H9 (cell line): Measurements from ENCODE around the gene MVP. TPM values are rescaled to one million over a fixed set of nuclear protein-coding genes. Genes with fewer than 3 reads are reported as not detected.

Experiments used
- DNase-seq: peaks from one replicate; pipeline ENCODE4 v3.0.0-alpha.2; 2017
- H2AFZ ChIP-seq: one replicate; pipeline ENCODE4 v1.6.1; 2013; ENCODE audit warnings: mild to moderate bottlenecking, low read length, control low read depth, moderate library complexity
- H2AK5ac ChIP-seq: 2 replicates; pipeline ENCODE4 v1.6.1; 2013; ENCODE audit warnings: low read length, control low read depth, mixed read lengths; ENCODE audit not compliant: insufficient read length
- H2BK120ac ChIP-seq: one replicate; pipeline ENCODE4 v1.6.1; 2013; ENCODE audit warnings: low read depth, mild to moderate bottlenecking, low read length, control low read depth, inconsistent platforms; ENCODE audit not compliant: poor library complexity, severe bottlenecking
- H2BK12ac ChIP-seq: 2 replicates; pipeline ENCODE4 v1.6.1; 2013; ENCODE audit warnings: low read length, control low read depth, mixed read lengths, low read depth; ENCODE audit not compliant: insufficient read length
- H2BK15ac ChIP-seq: 2 replicates; pipeline ENCODE4 v1.6.1; 2013; ENCODE audit warnings: low read depth, low read length, control low read depth
- H2BK20ac ChIP-seq: one replicate; pipeline ENCODE4 v1.6.1; 2013; ENCODE audit warnings: low read depth, mild to moderate bottlenecking, low read length, control low read depth, inconsistent platforms; ENCODE audit not compliant: poor library complexity, severe bottlenecking
- H2BK5ac ChIP-seq: 2 replicates; pipeline ENCODE4 v1.6.1; 2013; ENCODE audit warnings: low read length, control low read depth, mixed read lengths; ENCODE audit not compliant: insufficient read length
- H3K14ac ChIP-seq: 2 replicates; pipeline ENCODE4 v1.6.1; 2013; ENCODE audit warnings: low read length, control low read depth; ENCODE audit not compliant: insufficient read depth
- H3K18ac ChIP-seq: 2 replicates; pipeline ENCODE4 v1.6.1; 2013; ENCODE audit warnings: low read depth, mild to moderate bottlenecking, mixed read lengths, low read length, control low read depth; ENCODE audit not compliant: insufficient read length
- H3K23ac ChIP-seq: 2 replicates; pipeline ENCODE4 v1.6.1; 2013; ENCODE audit warnings: low read length, control low read depth, mixed read lengths, low read depth; ENCODE audit not compliant: insufficient read length
- H3K23me2 ChIP-seq: 2 replicates; pipeline ENCODE4 v1.6.1; 2013; ENCODE audit warnings: low read depth, mild to moderate bottlenecking, mixed read lengths, low read length, control low read depth; ENCODE audit not compliant: insufficient read length, poor library complexity, severe bottlenecking
- H3K27ac ChIP-seq: 2 replicates; pipeline ENCODE4 v1.5.1; 2013; ENCODE audit warnings: low read length, control low read depth, mixed read lengths, low read depth; ENCODE audit not compliant: insufficient read length
- H3K27me3 ChIP-seq: 2 replicates; pipeline ENCODE4 v1.6.1; 2013; ENCODE audit warnings: low read length, control low read depth, inconsistent platforms; ENCODE audit not compliant: insufficient read depth
- H3K4ac ChIP-seq: 2 replicates; pipeline ENCODE4 v1.6.1; 2013; ENCODE audit warnings: low read depth, mild to moderate bottlenecking, control low read depth, inconsistent platforms, low read length, moderate library complexity
- H3K4me1 ChIP-seq: 2 replicates; pipeline ENCODE4 v1.6.1; 2013; ENCODE audit warnings: low read length, control low read depth, inconsistent platforms; ENCODE audit not compliant: insufficient read depth
- H3K4me2 ChIP-seq: 2 replicates; pipeline ENCODE4 v1.6.1; 2013; ENCODE audit warnings: low read length, control low read depth, mixed read lengths; ENCODE audit not compliant: insufficient read length, insufficient read depth
- H3K56ac ChIP-seq: 2 replicates; pipeline ENCODE4 v1.6.1; 2013; ENCODE audit warnings: low read depth, mild to moderate bottlenecking, mixed read lengths, low read length, control low read depth; ENCODE audit not compliant: insufficient read length
- H3K79me1 ChIP-seq: 2 replicates; pipeline ENCODE4 v1.6.1; 2013; ENCODE audit warnings: low read depth, mild to moderate bottlenecking, moderate library complexity, low read length, control low read depth, inconsistent platforms; ENCODE audit not compliant: insufficient read depth, poor library complexity, severe bottlenecking
- H3K79me2 ChIP-seq: 2 replicates; pipeline ENCODE4 v1.6.1; 2013; ENCODE audit warnings: low read length, control low read depth, inconsistent platforms; ENCODE audit not compliant: insufficient read depth
- H3K9ac ChIP-seq: 2 replicates; pipeline ENCODE4 v1.6.1; 2013; ENCODE audit warnings: low read length, control low read depth, mixed read lengths; ENCODE audit not compliant: insufficient read length; ENCODE audit errors: extremely low read depth
- H3K9me3 ChIP-seq: one replicate; pipeline ENCODE4 v1.6.1; 2013; ENCODE audit warnings: low read depth, low read length, inconsistent platforms; ENCODE audit not compliant: control insufficient read depth
- H3T11ph ChIP-seq: one replicate; pipeline ENCODE4 v1.6.1; 2013; ENCODE audit warnings: mild to moderate bottlenecking, low read length, control low read depth, inconsistent platforms
- H4K20me1 ChIP-seq: one replicate; pipeline ENCODE4 v1.6.1; 2013; ENCODE audit not compliant: control insufficient read depth, insufficient read length, insufficient read depth
- H4K5ac ChIP-seq: 2 replicates; pipeline ENCODE4 v1.6.1; 2013; ENCODE audit warnings: low read depth, mild to moderate bottlenecking, mixed read lengths, low read length, control low read depth; ENCODE audit not compliant: insufficient read length
- H4K8ac ChIP-seq: replicated peaks from 2 replicates; pipeline ENCODE4 v1.6.1; 2013; ENCODE audit warnings: low read length, control low read depth, mixed read lengths, low read depth; ENCODE audit not compliant: insufficient read length
- H4K91ac ChIP-seq: 2 replicates; pipeline ENCODE4 v1.6.1; 2013; ENCODE audit warnings: low read depth, mild to moderate bottlenecking, moderate library complexity, mixed read lengths, low read length, control low read depth; ENCODE audit not compliant: insufficient read length
- H3K27ac Mint-ChIP-seq, 3 experiments: 2 replicates in 2 of 3; 3 replicates in 1 of 3; pipeline ENCODE4 v1.8.0; 2020 to 2021; ENCODE audit warnings: mixed read lengths in 3 of 3, mild to moderate bottlenecking in 1 of 3, moderate library complexity in 1 of 3
- H3K27me3 Mint-ChIP-seq: 2 replicates; pipeline ENCODE4 v1.8.0; 2021; ENCODE audit warnings: low read depth, mild to moderate bottlenecking, moderate library complexity, mixed read lengths
- H3K36me3 Mint-ChIP-seq, 3 experiments: 2 replicates in 2 of 3; 3 replicates in 1 of 3; pipeline ENCODE4 v1.8.0; 2020 to 2021; ENCODE audit warnings: low read depth in 3 of 3, mixed read lengths in 3 of 3; ENCODE audit not compliant: insufficient read depth in 1 of 3
- H3K4me1 Mint-ChIP-seq, 2 experiments: 2 replicates each; pipeline ENCODE4 v1.8.0; 2020; ENCODE audit warnings: mixed read lengths in 2 of 2
- H3K4me3 Mint-ChIP-seq, 2 experiments: 2 replicates in 1 of 2; 3 replicates in 1 of 2; pipeline ENCODE4 v1.8.0; 2020 to 2021; ENCODE audit warnings: mild to moderate bottlenecking in 2 of 2, mixed read lengths in 2 of 2, moderate library complexity in 1 of 2
- H3K9me3 Mint-ChIP-seq, 2 experiments: 2 replicates in 1 of 2; 3 replicates in 1 of 2; pipeline ENCODE4 v1.8.0; 2020; ENCODE audit warnings: mild to moderate bottlenecking in 2 of 2, mixed read lengths in 2 of 2, moderate library complexity in 1 of 2
- CTCF ChIP-seq: fragments of 200-600 bp; sonication (generic); conservative IDR thresholded peaks from 3 replicates; pipeline ENCODE4 v1.8.0; 2021; ENCODE audit warnings: antibody characterized with exemption, mild to moderate bottlenecking
- WGBS: extraction: QIAGEN DNeasy Blood & Tissue Kit; methylation state at CpG from one replicate; pipeline ENCODE4 v1.1.7; 2013; ENCODE audit warnings: missing lambda C conversion rate, low lambda C conversion rate, mixed read lengths; ENCODE audit not compliant: insufficient read length; ENCODE audit errors: extremely low coverage; 5-methylcytosine and 5-hydroxymethylcytosine counted together
- total RNA-seq: library from RNA; stranded (reverse); gene quantifications from 2 replicates; pipeline ENCODE4 v1.2.1, GENCODE V29; 2021

The MVP gene
- total RNA-seq, 1 experiment from 2014 or later: 3.1 TPM

GRCh38 chr16:29876594-29877249, 56.5 kb downstream of the MVP start:
- Histone ChIP-seq H3K79me1 (no peaks in the 10 kb centered on the region), H3K4me1 (no peaks in the 10 kb centered on the region), H3K14ac (no peak overlapping the region), H2BK5ac (no peak overlapping the region), H2BK120ac (no peak overlapping the region), H3K23me2 (peaks cover 10% of the 10 kb centered on the region), H2BK12ac (no peak overlapping the region), H2BK15ac (no peak overlapping the region), H4K91ac (no peak overlapping the region), H3K79me2 (no peaks in the 10 kb centered on the region), H4K20me1 (no peaks in the 10 kb centered on the region), H3K9me3 (no peaks in the 10 kb centered on the region), H4K5ac (no peak overlapping the region), H3K9ac (no peak overlapping the region), H3K27me3 (no peaks in the 10 kb centered on the region), H2BK20ac (no peak overlapping the region), H3K18ac (no peak overlapping the region), H3T11ph (no peak overlapping the region), H4K8ac (no peak overlapping the region), H3K4ac (no peak overlapping the region), H3K56ac (no peak overlapping the region), H3K23ac (no peak overlapping the region), H3K4me2 (peak overlapping the region; percentile 92), H3K27ac (no peak overlapping the region), H2AK5ac (no peak overlapping the region), H2AFZ (no peak overlapping the region)
- H3K36me3 Mint-ChIP-seq: peaks cover 2 to 19% (median 15%) of the 10 kb centered on the region in 3 experiments; a peak in 6 of 7 replicates
- H3K9me3 Mint-ChIP-seq: no peaks in the 10 kb centered on the region; a peak in 1 of 5 replicates
- no peak for DNase-seq
- peak overlapping the region in 2 of 3 experiments; percentile 20 to 70; a peak in 1 of 7 replicates for H3K27ac Mint-ChIP-seq
- peaks cover 13 to 14% of the 10 kb centered on the region in 2 experiments for H3K4me1 Mint-ChIP-seq
- peaks cover 5% of the 10 kb centered on the region for H3K27me3 Mint-ChIP-seq
- H3K4me3 Mint-ChIP-seq: peak overlapping the region; percentile 72 to 87
- WGBS: no CpG with 5 or more reads among the region's 45 CpGs
- TF ChIP-seq CTCF: no peak
